SIG-M5 (cell line): ENCODE measurements around the gene TASOR2.

Source experiments
- DNase-seq: peaks from one replicate; lab custom pipeline; 2025; lab: John Stamatoyannopoulos, UW

TASOR2 gene

DNA sequence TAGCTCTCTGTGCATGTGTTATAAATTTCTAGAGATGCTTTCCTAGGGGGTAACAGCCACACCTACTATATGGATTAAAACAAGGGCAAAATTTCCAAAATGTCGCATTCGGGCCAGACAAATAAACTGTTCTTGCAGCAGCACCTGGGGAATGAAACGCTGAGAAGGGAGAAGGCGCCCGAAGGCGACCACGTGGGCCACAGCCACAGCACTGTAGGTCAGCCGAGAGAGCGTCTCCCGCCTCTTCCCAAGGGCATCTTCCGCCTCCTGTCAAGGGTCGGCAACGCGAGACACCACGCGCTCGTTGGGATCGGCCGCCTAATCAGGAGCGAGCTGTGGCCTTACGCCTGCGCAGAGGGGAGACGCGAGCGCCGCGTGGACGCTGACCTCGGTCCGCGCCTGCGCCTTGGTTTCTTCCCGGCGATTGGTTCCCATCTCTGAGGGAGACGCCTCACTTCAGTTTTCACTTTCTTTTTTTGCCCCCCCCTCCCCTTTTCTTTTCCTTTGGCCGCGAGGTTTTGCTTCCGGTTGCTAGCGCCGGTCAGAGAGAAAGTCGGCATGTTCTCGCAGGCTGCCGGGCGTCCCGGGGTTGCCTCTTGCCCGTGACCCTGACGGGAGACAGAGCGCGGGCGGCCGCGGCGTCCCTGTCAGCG, at the start of gene TASOR2:
TASOR2 (plus strand) TSS at position 521 of the 653 bp plus-strand sequence. CDS start 35,805 bp downstream, outside the sequence.
- peak; percentile 44 for DNase-seq

GRCh38 chr10:5634918-5635317, 49.7 kb upstream of the TASOR2 start:
- DNase-seq = no peak

- DNase-seq = no peak
Observed at GRCh38 chr10:5638494-5638893, 46.1 kb upstream of the TASOR2 start.

- DNase-seq = no peak
Observed at GRCh38 chr10:5639066-5639465, 45.6 kb upstream of the TASOR2 start.

DNA sequence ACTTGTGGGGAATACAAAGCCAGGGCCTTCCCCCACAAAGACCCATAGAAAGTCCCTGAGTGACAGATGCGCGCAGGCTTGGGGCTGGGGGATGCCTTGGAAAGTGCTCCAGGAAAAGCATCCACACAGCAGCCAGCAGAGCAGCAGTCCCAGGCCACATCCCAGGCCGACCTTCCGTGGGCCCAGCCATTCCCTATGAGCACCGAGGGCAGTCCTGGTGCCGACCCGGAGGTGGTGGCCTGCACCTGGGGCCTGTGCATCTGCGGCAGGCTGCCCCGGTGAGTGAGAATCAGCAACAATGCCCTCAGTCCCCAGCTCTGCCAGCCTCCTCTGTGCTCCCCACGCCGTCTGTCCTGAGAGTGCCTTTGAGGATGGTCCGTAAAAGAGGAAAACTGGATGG, 44.6 kb upstream of the TASOR2 start:
- DNase-seq = no peak

DNA sequence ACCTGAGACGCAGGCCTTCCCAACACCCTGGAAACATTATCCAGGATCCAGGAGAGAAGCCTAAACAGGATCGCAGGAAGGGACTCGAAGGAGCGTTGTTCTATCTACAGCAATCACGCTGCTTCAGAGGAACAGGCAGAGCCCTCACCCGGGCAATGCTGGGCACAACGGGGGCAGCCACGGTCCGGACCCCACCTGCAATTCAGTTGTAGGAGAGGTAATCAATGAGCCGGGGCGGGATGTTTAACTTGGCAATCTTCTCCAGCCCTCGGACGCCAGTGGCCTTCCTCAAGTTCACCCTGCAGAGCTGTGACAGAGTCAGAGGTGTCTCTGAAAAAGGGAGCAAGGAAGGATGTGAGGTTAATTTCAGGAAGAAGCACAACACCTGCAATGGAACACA, 44.1 kb upstream of the TASOR2 start:
- no peak for DNase-seq

DNA sequence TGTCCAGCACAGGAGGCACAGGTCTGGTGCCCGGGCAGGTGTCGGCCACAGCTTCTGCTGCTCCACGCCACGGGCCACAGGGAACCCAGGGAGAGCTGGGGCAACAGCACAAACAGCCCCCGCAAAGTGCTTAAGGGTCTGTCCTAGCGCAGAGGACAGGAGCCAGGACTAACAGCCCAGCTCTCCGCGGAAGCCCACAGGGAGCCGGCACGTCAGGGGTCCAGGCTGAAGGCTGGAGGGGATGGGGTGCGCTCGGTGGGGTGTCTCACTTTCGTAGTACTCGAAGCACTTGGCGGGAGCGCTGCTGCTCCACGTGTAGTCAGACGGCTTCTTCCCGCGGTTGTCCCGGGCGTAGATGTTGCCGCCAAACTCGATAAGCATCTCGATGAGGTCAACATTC, 43.1 kb upstream of the TASOR2 start:
- no peak for DNase-seq

GRCh38 chr10:5643346-5644067, 41.1 kb upstream of the TASOR2 start:
- no peak for DNase-seq

- DNase-seq = no peak
Observed at GRCh38 chr10:5644930-5645329, 39.7 kb upstream of the TASOR2 start.

- no peak for DNase-seq
Observed at GRCh38 chr10:5645375-5645774, 39.3 kb upstream of the TASOR2 start.

GRCh38 chr10:5645944-5646617, 38.6 kb upstream of the TASOR2 start:
- DNase-seq = no peak

DNA sequence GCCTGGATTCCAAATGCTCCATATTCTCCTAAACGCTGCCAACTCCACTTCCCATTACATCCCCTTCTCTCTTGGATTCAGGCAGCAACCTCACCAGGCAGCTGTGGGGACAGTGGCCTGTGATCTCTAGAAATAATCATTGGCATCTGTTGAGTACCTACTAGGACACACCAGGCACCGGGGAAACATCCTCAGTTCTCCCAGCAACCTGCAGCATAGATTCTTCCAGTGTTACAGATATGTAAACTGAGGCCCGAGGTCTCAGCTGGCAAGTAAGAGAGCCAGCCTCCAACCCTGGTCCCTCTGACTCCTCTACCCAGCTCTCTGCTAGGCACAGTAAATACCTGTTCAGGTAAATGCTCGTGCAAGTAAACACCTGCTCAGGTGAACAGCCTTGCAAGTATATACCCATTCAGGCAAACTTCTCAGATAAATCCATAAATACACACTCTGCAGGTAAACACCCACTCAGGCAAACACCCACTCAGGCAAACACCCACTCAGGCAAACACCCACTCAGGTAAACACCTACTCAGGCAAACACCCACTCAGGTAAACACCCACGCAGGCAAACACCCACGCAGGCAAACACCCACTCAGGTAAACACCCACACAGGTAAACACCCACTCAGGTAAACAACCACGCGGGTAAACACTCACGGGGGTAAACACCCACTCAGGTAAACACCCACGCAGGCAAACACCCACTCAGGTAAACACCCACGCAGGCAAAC, 37.0 kb upstream of the TASOR2 start:
- no peak for DNase-seq

- DNase-seq = no peak
Observed at GRCh38 chr10:5648494-5649457, 35.9 kb upstream of the TASOR2 start.

GRCh38 chr10:5649746-5650145, 34.9 kb upstream of the TASOR2 start:
- no peak for DNase-seq

DNA sequence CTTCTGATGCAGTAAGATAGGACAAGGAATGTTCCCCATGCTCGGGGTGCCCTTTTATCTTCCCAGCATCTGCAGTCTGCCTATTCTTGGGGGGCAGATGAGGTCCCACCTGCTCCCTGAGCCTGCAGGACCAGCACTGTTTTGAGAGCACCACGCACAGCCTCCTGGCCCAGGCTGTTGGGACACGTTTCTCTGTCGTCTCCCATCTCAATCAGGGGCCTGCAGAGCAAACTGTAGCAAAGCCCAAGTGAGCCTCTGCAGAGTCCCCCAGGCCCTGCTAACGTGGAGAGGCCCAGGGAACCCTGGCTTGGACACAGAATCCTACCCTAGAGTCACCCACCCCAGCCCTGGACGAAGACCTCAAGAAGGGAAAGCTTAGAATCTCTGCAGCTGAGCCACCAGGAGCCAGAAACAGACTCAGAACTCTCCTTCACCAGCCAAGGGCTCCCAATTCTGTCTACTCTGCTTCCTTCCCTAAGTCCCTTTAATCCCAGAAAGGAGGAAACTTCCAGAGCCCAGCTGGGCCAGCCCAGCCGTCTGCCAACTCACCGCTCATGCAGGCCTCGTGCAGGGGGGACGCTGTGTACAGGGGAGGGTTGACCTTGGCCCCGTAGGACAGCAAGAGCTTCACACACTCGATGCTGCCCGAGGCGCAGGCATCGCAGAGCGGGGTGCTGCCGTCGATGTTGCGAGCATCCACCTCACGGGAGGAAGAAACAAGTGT, 33.8 kb upstream of the TASOR2 start:
- no peak for DNase-seq

- no peak for DNase-seq
Observed at GRCh38 chr10:5651388-5651764, 33.3 kb upstream of the TASOR2 start.

GRCh38 chr10:5652746-5653145, 31.9 kb upstream of the TASOR2 start:
- DNase-seq = no peak

- DNase-seq = no peak
Observed at GRCh38 chr10:5654218-5654755, 30.4 kb upstream of the TASOR2 start.

DNA sequence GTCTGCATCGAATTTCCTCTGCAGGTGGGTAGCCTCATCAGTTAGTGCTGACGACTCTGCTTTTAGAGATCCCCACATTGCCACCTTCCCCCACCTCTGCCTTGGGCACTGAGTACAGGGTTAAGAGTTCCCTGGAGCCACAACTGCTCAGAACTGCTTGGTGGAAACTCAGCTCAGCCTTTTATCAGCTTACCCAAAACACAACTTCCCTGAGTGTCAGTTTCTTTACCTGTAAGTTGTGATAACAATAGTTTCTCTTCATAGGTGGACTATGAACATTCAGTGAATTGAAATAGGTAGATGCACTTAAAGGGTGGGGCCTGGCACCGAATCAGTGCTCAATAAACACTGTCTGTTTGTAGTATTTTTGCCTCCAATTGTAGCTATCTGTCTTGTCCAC, 29.5 kb upstream of the TASOR2 start:
- DNase-seq = no peak
